ENCODE results near the gene MSX1. TPM values are rescaled to one million over a fixed set of nuclear protein-coding genes. Genes with fewer than 3 reads are reported as not detected.

MSX1 gene
- total and polyA plus RNA-seq, 2 of the 8 experiments (the other 6 are each of a cell fraction or from before 2014, with no cell fraction given) = 0.47 TPM; not detected in 1

GRCh38 chr4:4819213-4819606 is 40.3 kb upstream of the MSX1 start:
- no peaks in the 10 kb centered on the region for H3K23me2 ChIP-seq (ENCODE audit: low read depth, low read length)
- CTCF ChIA-PET (ENCODE audit: partially characterized antibody) = interaction anchor here (0.9 kb wide), 1 partner anchor 9 kb away, joined by 3 read pairs; no protein-coding TSS in a partner anchor
- no peak overlapping the region for H4K5ac ChIP-seq (ENCODE audit: insufficient read length, low read depth, low read length)
- DNase-seq (ENCODE audit: low read depth in 1 of 2, low spot score in 2 of 2) (no peak), FAIRE-seq (no peak)
- H3K4me2 ChIP-seq (ENCODE audit: insufficient read depth in 1 of 2, low read depth in 2 of 2, low read length in 2 of 2) = no peak overlapping the region
- no peak overlapping the region for H2BK5ac ChIP-seq (ENCODE audit: low read depth, low read length)
- H2AFZ ChIP-seq (ENCODE audit: low read length) = no peak overlapping the region
- no peaks in the 10 kb centered on the region for H3K79me1 ChIP-seq (ENCODE audit: low read depth, low read length)
- H4K8ac ChIP-seq (ENCODE audit: extremely low read depth, insufficient read depth, low read length) = no peak overlapping the region
- no peaks in the 10 kb centered on the region for H3K4me1 ChIP-seq (replicated peaks in 1 of 4; ENCODE audit: control insufficient read depth in 3 of 4, insufficient read depth in 4 of 4, low read length in 3 of 4)
- H3K18ac ChIP-seq (ENCODE audit: extremely low read depth, low read length) = no peak overlapping the region
- H3K56ac ChIP-seq (replicated peaks; ENCODE audit: insufficient read length, low read depth, low read length) = no peak overlapping the region
- WGBS, 2 experiments (ENCODE audit: extremely low coverage in 1 of 2, insufficient coverage in 1 of 2, insufficient read length in 1 of 2, insufficient replicate concordance in 2 of 2, low coverage in 1 of 2, low lambda C conversion rate in 2 of 2, missing lambda C conversion rate in 1 of 2) = 88% methylated on average over 5 of the region's 5 CpGs; no CpG with 5 or more reads in 1 of the 2 experiments
- no peak overlapping the region for H4K91ac ChIP-seq (replicated peaks; ENCODE audit: insufficient read length, low read length)
- H3K9me3 ChIP-seq (ENCODE audit: insufficient read depth in 2 of 2, low read depth in 1 of 2, low read length in 1 of 2) = peaks cover 6 to 8% of the 10 kb centered on the region in 2 experiments; a peak in 1 of 4 replicates
- H3K9ac ChIP-seq (replicated peaks in 1 of 4; ENCODE audit: extremely low read depth in 1 of 4, low read depth in 3 of 4, low read length in 3 of 4) = no peak overlapping the region
- no peaks in the 10 kb centered on the region for H3K36me3 ChIP-seq (ENCODE audit: control insufficient read depth in 2 of 4, insufficient read depth in 4 of 4, low read length in 3 of 4)
- no peak overlapping the region for H3K27ac ChIP-seq (ENCODE audit: low read depth, low read length)
- no peak overlapping the region for H2BK20ac ChIP-seq (ENCODE audit: low read length)
- peaks cover 0 to 3% (median 0%) of the 10 kb centered on the region in 4 experiments; a peak in 2 of 7 replicates for H3K27me3 ChIP-seq (replicated peaks in 1 of 4; ENCODE audit: control insufficient read depth in 3 of 4, extremely low read depth in 1 of 4, insufficient read depth in 3 of 4, low read length in 3 of 4)
- no peak overlapping the region for H3K23ac ChIP-seq (ENCODE audit: insufficient read length)
- no peak overlapping the region for H2BK12ac ChIP-seq (ENCODE audit: low read depth, low read length)
- no peaks in the 10 kb centered on the region for H4K20me1 ChIP-seq (replicated peaks in 1 of 2; ENCODE audit: control insufficient read depth in 1 of 2, insufficient read depth in 2 of 2, low read length in 2 of 2)
- no peak overlapping the region for H2BK120ac ChIP-seq (replicated peaks; ENCODE audit: low read depth, low read length)
- H3K4me3 ChIP-seq (ENCODE audit: extremely low read depth in 1 of 4, insufficient read depth in 2 of 4, low read depth in 3 of 4, low read length in 4 of 4) = no peak overlapping the region
- POLR2A ChIA-PET (ENCODE audit: partially characterized antibody) = no interaction called here
- H3K79me2 ChIP-seq (ENCODE audit: control insufficient read depth in 1 of 2, insufficient read depth in 2 of 2, low read length in 2 of 2) = no peaks in the 10 kb centered on the region
- H2AK5ac ChIP-seq (ENCODE audit: low read depth, low read length) = no peak overlapping the region
- no peak overlapping the region for H2BK15ac ChIP-seq (ENCODE audit: low read length)
- no peak overlapping the region for H3K4ac ChIP-seq (replicated peaks; ENCODE audit: insufficient read length, low read depth, low read length)
- no peak overlapping the region for H3K14ac ChIP-seq (ENCODE audit: insufficient read length)
- TF ChIP-seq USF2 (IDR thresholded peaks at IDR 0.05; ENCODE audit: low read length) (no peak), FOSL1 (IDR thresholded peaks at IDR 0.05; ENCODE audit: insufficient read depth, low read depth, low read length) (no peak), CTCF (IDR thresholded peaks at IDR 0.05; ENCODE audit: control extremely low read depth in 1 of 3, insufficient read depth in 1 of 3, low read depth in 1 of 3, low read length in 3 of 3) (no peak), TCF12 (IDR thresholded peaks at IDR 0.05; ENCODE audit: low read depth, low read length) (no peak), CREB1 (IDR thresholded peaks at IDR 0.05) (no peak), POLR2AphosphoS5 (IDR thresholded peaks at IDR 0.05; ENCODE audit: low read depth, low read length) (no peak), MAX (IDR thresholded peaks at IDR 0.05) (no peak), TBP (IDR thresholded peaks at IDR 0.05; ENCODE audit: low read depth, low read length) (no peak), SIN3A (conservative IDR thresholded peaks at IDR 0.05 in 1 of 2, IDR thresholded peaks at IDR 0.05 in 1 of 2; ENCODE audit: low read depth in 1 of 2, low read length in 2 of 2) (no peak), HDAC2 (IDR thresholded peaks at IDR 0.05; ENCODE audit: borderline replicate concordance in 1 of 2, low read depth in 2 of 2, low read length in 2 of 2) (no peak)
